K562 (cell line): Measurements from ENCODE around the gene TMEM45B. TPM values are rescaled to one million over a fixed set of nuclear protein-coding genes. Genes with fewer than 3 reads are reported as not detected.

ENCODE experiments used
- BCL6 ChIP-seq: fragments of 250-450 bp; sonication (Bioruptor Pico); IDR thresholded peaks from 2 replicates; pipeline ENCODE4 v1.4.0; 2020
- CHD2 ChIP-seq: IDR thresholded peaks from 2 replicates; pipeline ENCODE4 v1.6.1; 2011; ENCODE audit warnings: low read depth, low read length
- DNMT1 ChIP-seq: fragments of 450-650 bp; IDR thresholded peaks from 2 replicates; pipeline ENCODE4 v1.6.1; 2016; ENCODE audit warnings: antibody characterized with exemption, mild to moderate bottlenecking
- NRF1 ChIP-seq, 2 experiments: fragments of 450-650 bp; IDR thresholded peaks in 1 of 2; conservative IDR thresholded peaks in 1 of 2; 2 replicates each; pipeline ENCODE4 v1.6.1; 2014; ENCODE audit warnings: mild to moderate bottlenecking in 2 of 2
- STAT5A ChIP-seq: IDR thresholded peaks from 2 replicates; pipeline ENCODE4 v1.6.1; 2012; ENCODE audit warnings: low read length, inconsistent platforms, borderline replicate concordance
- SUPT5H ChIP-seq: fragments of 450-650 bp; IDR thresholded peaks from 2 replicates; pipeline ENCODE4 v1.6.1; 2016
- polyA plus RNA-seq, 8 experiments: library from polyadenylated mRNA; depleted of rRNA in 4 of 8; stranded (reverse) in 5 of 8; unstranded in 3 of 8; fragments of >200 nt; fragmentation: Nextera tagmentation in 2 of 8; fragmentation: Illumina TruSeq in 1 of 8; extraction: Ambion mirVana in 2 of 8; extraction: Trizol in 1 of 8; gene quantifications; 2 replicates each; pipeline versions ENCODE4 v1.2.1 to v1.2.3, GENCODE V29; 2011 to 2014; ENCODE audit warnings: inconsistent platforms in 1 of 8, missing spikeins in 1 of 8
- total RNA-seq, 7 experiments: library from RNA; depleted of rRNA in 6 of 7; stranded (reverse); fragments of >200 nt in 6 of 7; fragmentation: Illumina TruSeq in 2 of 7; extraction: Trizol in 2 of 7; gene quantifications; 2 replicates each; pipeline versions ENCODE4 v1.2.1 to v1.2.3, GENCODE V29; 2011 to 2021; ENCODE audit warnings: low replicate concordance in 1 of 7
- TF ChIP-seq, protein P1 (sequence below): fragments of 250-450 bp; sonication (Bioruptor Pico); IDR thresholded peaks from 2 replicates; pipeline ENCODE4 v1.5.0; 2021; ENCODE audit warnings: mild to moderate bottlenecking, borderline replicate concordance
- TF ChIP-seq, protein P2 (sequence below): sonication (generic); formaldehyde crosslinking; IDR thresholded peaks from 2 replicates; pipeline ENCODE4 v1.5.0; 2020; ENCODE audit warnings: missing genetic modification reagents

The TMEM45B gene
- total and polyA plus RNA-seq, 9 of the 15 experiments (the other 6 are each of a cell fraction or from before 2014, with no cell fraction given): 0.07 TPM; not detected in 8

DNA sequence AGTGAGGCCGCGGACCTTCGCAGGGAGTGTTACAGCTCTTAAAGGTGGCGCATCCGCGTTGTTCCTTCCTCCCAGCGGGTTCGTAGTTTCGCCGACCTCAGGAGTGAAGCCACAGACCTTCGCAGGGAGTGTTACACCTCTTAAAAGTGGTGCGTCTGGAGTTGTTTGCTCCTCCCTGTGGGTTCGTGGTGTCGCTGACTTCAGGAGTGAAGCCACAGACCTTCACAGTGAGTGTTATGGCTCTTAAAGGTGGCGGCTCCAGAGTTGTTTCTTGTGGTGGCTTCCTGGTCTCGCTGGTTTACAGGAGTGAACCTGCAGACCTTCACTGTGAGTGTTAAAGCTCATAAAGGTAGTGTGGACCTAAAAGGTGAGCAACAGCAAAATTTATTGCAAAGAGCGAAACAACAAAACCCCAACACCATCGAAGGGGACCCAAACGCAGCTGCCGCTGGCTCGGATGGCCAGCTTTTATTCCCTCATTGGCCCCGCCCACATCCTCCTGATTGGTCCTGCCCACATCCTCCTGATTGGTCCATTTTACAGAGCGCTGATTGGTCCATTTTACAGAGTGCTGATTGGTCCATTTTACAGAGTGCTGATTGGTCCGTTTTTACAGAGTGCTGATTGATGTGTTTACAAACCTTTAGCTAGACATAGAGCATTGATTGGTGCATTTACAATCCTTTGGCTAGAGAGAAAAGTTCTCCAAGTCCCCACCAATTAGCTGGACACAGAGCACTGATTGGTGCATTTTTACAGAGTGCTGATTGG, 1.2 kb upstream of the TMEM45B start (continued):
- TF ChIP-seq, protein P1, sequence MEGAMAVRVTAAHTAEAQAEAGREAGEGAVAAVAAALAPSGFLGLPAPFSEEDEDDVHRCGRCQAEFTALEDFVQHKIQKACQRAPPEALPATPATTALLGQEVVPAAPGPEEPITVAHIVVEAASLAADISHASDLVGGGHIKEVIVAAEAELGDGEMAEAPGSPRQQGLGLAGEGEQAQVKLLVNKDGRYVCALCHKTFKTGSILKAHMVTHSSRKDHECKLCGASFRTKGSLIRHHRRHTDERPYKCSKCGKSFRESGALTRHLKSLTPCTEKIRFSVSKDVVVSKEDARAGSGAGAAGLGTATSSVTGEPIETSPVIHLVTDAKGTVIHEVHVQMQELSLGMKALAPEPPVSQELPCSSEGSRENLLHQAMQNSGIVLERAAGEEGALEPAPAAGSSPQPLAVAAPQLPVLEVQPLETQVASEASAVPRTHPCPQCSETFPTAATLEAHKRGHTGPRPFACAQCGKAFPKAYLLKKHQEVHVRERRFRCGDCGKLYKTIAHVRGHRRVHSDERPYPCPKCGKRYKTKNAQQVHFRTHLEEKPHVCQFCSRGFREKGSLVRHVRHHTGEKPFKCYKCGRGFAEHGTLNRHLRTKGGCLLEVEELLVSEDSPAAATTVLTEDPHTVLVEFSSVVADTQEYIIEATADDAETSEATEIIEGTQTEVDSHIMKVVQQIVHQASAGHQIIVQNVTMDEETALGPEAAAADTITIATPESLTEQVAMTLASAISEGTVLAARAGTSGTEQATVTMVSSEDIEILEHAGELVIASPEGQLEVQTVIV: no peak
- TF ChIP-seq CHD2 (0 out of 2 replicates have a peak, but pooled peaks have one; percentile 18), SUPT5H (peak; percentile 38; the same call in 1 of the 2 replicates), BCL6 (CRISPR knock-in tag) (no peak), NRF1 (conservative IDR thresholded peaks at IDR 0.05 in 1 of 2, IDR thresholded peaks at IDR 0.05 in 1 of 2) (no peak), STAT5A (no peak), DNMT1 (no peak)
- TF ChIP-seq, protein P2, sequence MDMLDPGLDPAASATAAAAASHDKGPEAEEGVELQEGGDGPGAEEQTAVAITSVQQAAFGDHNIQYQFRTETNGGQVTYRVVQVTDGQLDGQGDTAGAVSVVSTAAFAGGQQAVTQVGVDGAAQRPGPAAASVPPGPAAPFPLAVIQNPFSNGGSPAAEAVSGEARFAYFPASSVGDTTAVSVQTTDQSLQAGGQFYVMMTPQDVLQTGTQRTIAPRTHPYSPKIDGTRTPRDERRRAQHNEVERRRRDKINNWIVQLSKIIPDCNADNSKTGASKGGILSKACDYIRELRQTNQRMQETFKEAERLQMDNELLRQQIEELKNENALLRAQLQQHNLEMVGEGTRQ (CRISPR knock-in tag): no peak
- TF ChIP-seq, all 486 proteins: peak for 22
